CD14-positive monocyte (primary cell): ENCODE results near the gene NXPH1. TPM values are rescaled to one million over a fixed set of nuclear protein-coding genes. Genes with fewer than 3 reads are reported as not detected.
A peak's percentile ranks its signal among the peaks of the same experiment; 100 is the strongest.

Source experiments
- DNase-seq, 3 donors: peaks; one replicate each; pipeline ENCODE4 v3.0.0-alpha.2; 2011 to 2022
- H2AFZ ChIP-seq: 2 replicates; pipeline ENCODE4 v1.6.0; 2012; ENCODE audit warnings: mild to moderate bottlenecking, low read depth, low read length, inconsistent platforms; ENCODE audit not compliant: insufficient read depth, poor library complexity, severe bottlenecking
- H3K27ac ChIP-seq, 2 donors: 1 replicate in 1 of 2; 2 replicates in 1 of 2; pipeline ENCODE4 v1.5.1; 2012 to 2013; ENCODE audit warnings: low read length in 2 of 2, control low read depth in 1 of 2, inconsistent platforms in 1 of 2, low read depth in 1 of 2, mild to moderate bottlenecking in 1 of 2
- H3K27me3 ChIP-seq, 2 donors: one replicate each; pipeline versions ENCODE4 v1.6.0 to v1.6.1; 2011 to 2013; ENCODE audit warnings: low read length in 2 of 2; ENCODE audit not compliant: control insufficient read depth in 2 of 2, insufficient read depth in 2 of 2
- H3K36me3 ChIP-seq, 2 donors: replicated peaks in 1 of 2; 1 replicate in 1 of 2; 2 replicates in 1 of 2; pipeline versions ENCODE4 v1.5.1 to v1.6.1; 2012 to 2013; ENCODE audit warnings: low read length in 2 of 2, control low read depth in 1 of 2, inconsistent platforms in 1 of 2, mild to moderate bottlenecking in 1 of 2; ENCODE audit not compliant: insufficient read depth in 2 of 2, control insufficient read depth in 1 of 2
- H3K4me1 ChIP-seq, 2 donors: 1 replicate in 1 of 2; 2 replicates in 1 of 2; pipeline versions ENCODE4 v1.5.1 to v1.6.1; 2012 to 2013; ENCODE audit warnings: low read length in 2 of 2, control low read depth in 1 of 2, inconsistent platforms in 1 of 2, mild to moderate bottlenecking in 1 of 2, moderate library complexity in 1 of 2; ENCODE audit not compliant: insufficient read depth in 2 of 2, control insufficient read depth in 1 of 2
- H3K4me2 ChIP-seq: replicated peaks from 2 replicates; pipeline ENCODE3; 2012; ENCODE audit warnings: low read length, moderate library complexity, mild to moderate bottlenecking; ENCODE audit not compliant: poor library complexity, severe bottlenecking; ENCODE audit errors: extremely low read depth
- H3K4me3 ChIP-seq, 3 experiments: fragments of 200-600 bp in 1 of 3; sonication (generic) in 1 of 3; replicated peaks in 1 of 3; 1 replicate in 2 of 3; 2 replicates in 1 of 3; pipeline ENCODE4 v1.5.1; 2011 to 2013; ENCODE audit warnings: low read length in 3 of 3, mild to moderate bottlenecking in 3 of 3, control low read depth in 2 of 3, low read depth in 2 of 3, inconsistent platforms in 1 of 3, moderate library complexity in 1 of 3
- H3K79me2 ChIP-seq: 2 replicates; pipeline ENCODE4 v1.6.0; 2012; ENCODE audit warnings: mild to moderate bottlenecking, control low read depth, inconsistent platforms, low read length, moderate library complexity; ENCODE audit not compliant: insufficient read depth
- H3K9ac ChIP-seq: 2 replicates; pipeline ENCODE4 v1.6.0; 2017; ENCODE audit warnings: low read length, mild to moderate bottlenecking; ENCODE audit not compliant: insufficient read depth, poor library complexity, severe bottlenecking
- H3K9me3 ChIP-seq, 2 donors: replicated peaks in 1 of 2; 1 replicate in 1 of 2; 2 replicates in 1 of 2; pipeline versions ENCODE4 v1.5.1 to v1.6.1; 2012 to 2013; ENCODE audit warnings: low read length in 2 of 2, control low read depth in 1 of 2; ENCODE audit not compliant: control insufficient read depth in 1 of 2, insufficient read depth in 1 of 2
- H4K20me1 ChIP-seq: 2 replicates; pipeline ENCODE4 v1.6.0; 2012; ENCODE audit warnings: mild to moderate bottlenecking, low read length, control low read depth, moderate library complexity; ENCODE audit not compliant: insufficient read depth
- H3K27ac Mint-ChIP-seq, 7 donors: one replicate each; pipeline ENCODE4 v1.8.0; 2020; ENCODE audit warnings: mild to moderate bottlenecking in 7 of 7, mixed read lengths in 7 of 7, moderate library complexity in 6 of 7, inconsistent platforms in 2 of 7
- H3K27me3 Mint-ChIP-seq, 3 donors: one replicate each; pipeline ENCODE4 v1.8.0; 2021 to 2022; ENCODE audit warnings: low read depth in 3 of 3, mild to moderate bottlenecking in 3 of 3, mixed read lengths in 3 of 3, moderate library complexity in 3 of 3, inconsistent platforms in 1 of 3
- H3K36me3 Mint-ChIP-seq, 2 donors: one replicate each; pipeline ENCODE4 v1.8.0; 2020; ENCODE audit warnings: mixed read lengths in 2 of 2, inconsistent platforms in 1 of 2, mild to moderate bottlenecking in 1 of 2
- H3K4me1 Mint-ChIP-seq: one replicate; pipeline ENCODE4 v1.8.0; 2020; ENCODE audit warnings: mild to moderate bottlenecking, mixed read lengths
- H3K4me3 Mint-ChIP-seq, 2 donors: one replicate each; pipeline ENCODE4 v1.8.0; 2020; ENCODE audit warnings: mild to moderate bottlenecking in 2 of 2, mixed read lengths in 2 of 2, moderate library complexity in 1 of 2
- H3K9me3 Mint-ChIP-seq, 7 donors: one replicate each; pipeline ENCODE4 v1.8.0; 2020 to 2022; ENCODE audit warnings: mixed read lengths in 7 of 7, mild to moderate bottlenecking in 6 of 7, moderate library complexity in 6 of 7, inconsistent platforms in 2 of 7
- WGBS: methylation state at CpG from one replicate; pipeline ENCODE4 v1.1.5; 2013; ENCODE audit warnings: missing lambda C conversion rate; ENCODE audit not compliant: insufficient coverage; 5-methylcytosine and 5-hydroxymethylcytosine counted together
- intact Hi-C, 2 donors: fragments of 100-400 bp; cut with micrococcal nuclease; formaldehyde crosslinking; loops; one replicate each; pipeline versions ENCODE4 v1.15.0 to v1.15.1; 2023
- polyA plus RNA-seq, 3 donors: library from polyadenylated mRNA; depleted of rRNA in 1 of 3; unstranded in 2 of 3; stranded (reverse) in 1 of 3; fragments of 300-500 nt in 2 of 3; fragments of >200 nt in 1 of 3; fragmentation: Illumina TruSeq in 2 of 3; gene quantifications; 1 replicate in 2 of 3; 2 replicates in 1 of 3; pipeline ENCODE4 v1.2.3, GENCODE V29; 2012 to 2021
- TF ChIP-seq, protein P1 (sequence below): fragments of 200-600 bp; IDR thresholded peaks from one replicate; pipeline ENCODE4 v1.8.0; 2022; ENCODE audit warnings: antibody characterized with exemption, mild to moderate bottlenecking

The NXPH1 gene
- polyA plus RNA-seq, 3 donors, result not detected

DNA sequence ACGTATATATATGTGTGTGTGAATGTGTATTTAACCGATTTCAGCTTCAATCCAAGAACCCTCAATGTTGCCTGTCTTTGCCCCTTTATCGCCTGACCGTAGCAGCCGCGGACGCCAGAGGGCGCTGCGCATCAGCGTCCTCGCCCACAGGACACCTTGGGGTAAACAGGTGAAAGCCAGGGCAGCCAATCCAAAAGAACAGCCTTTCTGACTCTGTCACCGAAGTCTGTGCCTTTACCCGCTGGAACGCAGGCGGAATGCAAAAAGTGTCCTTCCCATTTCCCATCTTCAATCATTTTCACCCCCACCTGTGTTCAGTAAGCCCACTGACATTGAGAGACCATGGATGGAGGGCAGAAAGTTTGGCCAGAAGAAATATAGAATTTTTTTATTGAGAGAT lies 3.6 kb downstream of the NXPH1 start:
- Histone ChIP-seq H3K9ac (no peak overlapping the region), H2AFZ (no peak overlapping the region), H3K9me3 (peaks cover 0 to 59% of the 10 kb centered on the region in 2 donors), H3K27me3 (peaks cover 82 to 99% of the 10 kb centered on the region in 2 donors), H3K4me2 (no peak overlapping the region), H3K27ac (no peak overlapping the region), H3K4me1 (no peaks in the 10 kb centered on the region), H3K79me2 (no peaks in the 10 kb centered on the region), H4K20me1 (no peaks in the 10 kb centered on the region), H3K36me3 (no peaks in the 10 kb centered on the region), H3K4me3 (no peak overlapping the region)
- H3K4me3 Mint-ChIP-seq, result peak overlapping the region in 1 of 2 donors; percentile 76
- peaks cover 0 to 37% (median 29%) of the 10 kb centered on the region in 7 donors for H3K9me3 Mint-ChIP-seq
- peaks cover 10% of the 10 kb centered on the region for H3K4me1 Mint-ChIP-seq
- H3K36me3 Mint-ChIP-seq, result peaks cover 0 to 10% of the 10 kb centered on the region in 2 donors
- no peak overlapping the region for H3K27ac Mint-ChIP-seq
- peaks cover 89 to 97% (median 90%) of the 10 kb centered on the region in 3 donors for H3K27me3 Mint-ChIP-seq
- intact Hi-C loops, result no loop called here
- 0% methylated on average over 10 of the region's 15 CpGs for WGBS
- TF ChIP-seq, protein P1, sequence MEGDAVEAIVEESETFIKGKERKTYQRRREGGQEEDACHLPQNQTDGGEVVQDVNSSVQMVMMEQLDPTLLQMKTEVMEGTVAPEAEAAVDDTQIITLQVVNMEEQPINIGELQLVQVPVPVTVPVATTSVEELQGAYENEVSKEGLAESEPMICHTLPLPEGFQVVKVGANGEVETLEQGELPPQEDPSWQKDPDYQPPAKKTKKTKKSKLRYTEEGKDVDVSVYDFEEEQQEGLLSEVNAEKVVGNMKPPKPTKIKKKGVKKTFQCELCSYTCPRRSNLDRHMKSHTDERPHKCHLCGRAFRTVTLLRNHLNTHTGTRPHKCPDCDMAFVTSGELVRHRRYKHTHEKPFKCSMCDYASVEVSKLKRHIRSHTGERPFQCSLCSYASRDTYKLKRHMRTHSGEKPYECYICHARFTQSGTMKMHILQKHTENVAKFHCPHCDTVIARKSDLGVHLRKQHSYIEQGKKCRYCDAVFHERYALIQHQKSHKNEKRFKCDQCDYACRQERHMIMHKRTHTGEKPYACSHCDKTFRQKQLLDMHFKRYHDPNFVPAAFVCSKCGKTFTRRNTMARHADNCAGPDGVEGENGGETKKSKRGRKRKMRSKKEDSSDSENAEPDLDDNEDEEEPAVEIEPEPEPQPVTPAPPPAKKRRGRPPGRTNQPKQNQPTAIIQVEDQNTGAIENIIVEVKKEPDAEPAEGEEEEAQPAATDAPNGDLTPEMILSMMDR, result peak; percentile 33
- no peak for DNase-seq

DNA sequence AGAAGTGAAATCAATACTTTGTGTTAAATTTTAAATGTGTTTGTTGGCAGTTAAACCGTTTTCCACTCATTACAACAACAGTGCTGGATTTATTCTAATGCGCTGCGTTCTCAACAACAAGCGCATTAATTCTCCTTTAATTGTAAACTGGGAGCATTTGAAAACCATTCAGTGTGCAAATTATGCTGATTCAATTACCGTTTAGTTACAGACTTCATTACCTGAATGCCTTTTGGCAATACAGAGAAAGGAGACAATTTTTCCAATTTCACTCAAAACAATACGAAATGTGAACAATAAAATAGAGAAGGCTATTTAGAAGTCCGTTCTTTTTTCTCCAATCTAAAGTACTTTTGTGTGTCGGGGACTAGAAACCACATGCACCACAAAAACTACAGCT lies 4.2 kb downstream of the NXPH1 start:
- Mint-ChIP-seq H3K9me3 (peaks cover 0 to 42% (median 35%) of the 10 kb centered on the region in 7 donors), H3K4me3 (peak overlapping the region in 1 of 2 donors; percentile 76), H3K4me1 (peaks cover 13% of the 10 kb centered on the region), H3K36me3 (peaks cover 0 to 10% of the 10 kb centered on the region in 2 donors), H3K27me3 (peaks cover 89 to 97% (median 90%) of the 10 kb centered on the region in 3 donors), H3K27ac (no peak overlapping the region)
- DNase-seq, result no peak
- Histone ChIP-seq H4K20me1 (no peaks in the 10 kb centered on the region), H3K27ac (no peak overlapping the region), H3K9me3 (peaks cover 0 to 61% of the 10 kb centered on the region in 2 donors), H3K79me2 (no peaks in the 10 kb centered on the region), H3K36me3 (no peaks in the 10 kb centered on the region), H3K9ac (no peak overlapping the region), H3K4me3 (no peak overlapping the region), H3K27me3 (peaks cover 80 to 99% of the 10 kb centered on the region in 2 donors), H3K4me1 (no peaks in the 10 kb centered on the region), H3K4me2 (no peak overlapping the region), H2AFZ (no peak overlapping the region)
- TF ChIP-seq, protein P1, result no peak
- WGBS, result no CpG with 5 or more reads among the region's 8 CpGs
- intact Hi-C loops, result no loop called here
